GM12891 (cell line): ENCODE results near the gene DLG5.

Experiments used
- POLR2A ChIP-seq: IDR thresholded peaks from 2 replicates; pipeline ENCODE4 v1.6.1; 2011; ENCODE audit warnings: low read depth, low read length, control low read depth
- POLR2AphosphoS5 ChIP-seq: IDR thresholded peaks from 2 replicates; pipeline ENCODE4 v1.6.1; 2011; ENCODE audit warnings: low read depth, low read length, control low read depth
- SPI1 ChIP-seq: IDR thresholded peaks from 2 replicates; pipeline ENCODE4 v1.6.1; 2011; ENCODE audit warnings: low read depth, low read length, control low read depth
- TAF1 ChIP-seq: IDR thresholded peaks from 2 replicates; pipeline ENCODE4 v1.6.1; 2011; ENCODE audit warnings: low read depth, low read length, control low read depth

GRCh38 chr10:77806511-77807157 is 119.9 kb downstream of the DLG5 start:
- TF ChIP-seq POLR2A (no peak), TAF1 (no peak), POLR2AphosphoS5 (no peak), SPI1 (no peak)
